HL-60/S4 treated with phorbol 12-myristate 13-acetate at 8.2 ng/mL for 4 days and 3 days (cell line): Measurements from ENCODE around the gene CHRNG.

Source experiments
- in situ Hi-C: fragments of 300-500 bp; cut with MboI; formaldehyde crosslinking; loops from 2 replicates; pipeline ENCODE4 v1.15.0; 2022; ENCODE audit warnings: low sequenced_read_pairs

The CHRNG gene

DNA sequence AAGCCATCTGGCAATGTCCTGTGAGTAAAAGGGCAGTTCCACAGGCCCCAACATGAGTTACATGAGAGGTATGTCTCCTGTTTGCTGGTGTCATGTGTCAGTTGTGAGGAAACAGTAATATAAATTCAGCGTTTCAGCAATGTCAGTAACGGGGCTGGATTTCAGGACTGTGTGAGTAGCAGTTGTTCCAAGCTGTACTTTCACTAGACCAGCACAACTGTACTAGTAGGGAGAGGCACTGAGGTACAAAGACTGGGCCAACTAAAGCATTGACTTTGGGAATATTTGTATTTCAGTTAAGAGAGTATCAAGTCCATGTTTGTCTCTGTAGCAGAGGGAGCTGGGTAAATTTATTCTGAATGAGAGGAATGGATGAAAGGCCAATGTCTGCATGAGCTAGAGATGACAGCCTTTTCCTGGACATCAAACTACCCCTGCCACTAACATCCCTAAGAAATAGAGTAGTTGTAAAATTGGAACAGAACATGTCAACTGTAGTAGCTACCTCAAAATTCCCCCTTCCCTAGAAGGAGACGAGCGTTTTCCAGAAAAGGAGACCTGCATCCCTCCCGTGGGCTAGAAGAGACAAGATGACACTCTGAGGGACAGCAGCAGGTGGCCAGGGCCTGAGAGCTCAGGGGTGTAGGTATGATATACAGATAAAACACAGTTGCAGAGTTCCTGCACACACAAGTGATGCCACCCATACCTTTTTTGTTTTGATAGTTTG is 35.3 kb downstream of the CHRNG start:
- in situ Hi-C loops, result no loop called here

DNA sequence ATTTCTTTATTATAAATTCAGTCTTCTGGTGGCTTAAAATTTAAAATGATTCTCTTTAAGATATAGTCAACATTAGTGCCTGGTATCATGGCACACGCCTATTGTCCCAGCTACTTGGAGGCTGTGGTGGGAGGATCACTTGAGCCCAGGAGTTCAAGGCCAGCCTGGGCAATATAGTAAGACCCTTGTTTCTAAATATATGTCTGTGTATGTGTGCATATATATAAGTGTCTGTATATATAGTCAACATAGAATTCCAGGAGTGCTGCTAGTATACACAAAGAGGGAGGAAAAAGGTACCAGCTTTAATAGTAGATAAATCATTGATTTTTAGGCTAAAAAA is 35.9 kb downstream of the CHRNG start:
- in situ Hi-C loops, result no loop called here

DNA sequence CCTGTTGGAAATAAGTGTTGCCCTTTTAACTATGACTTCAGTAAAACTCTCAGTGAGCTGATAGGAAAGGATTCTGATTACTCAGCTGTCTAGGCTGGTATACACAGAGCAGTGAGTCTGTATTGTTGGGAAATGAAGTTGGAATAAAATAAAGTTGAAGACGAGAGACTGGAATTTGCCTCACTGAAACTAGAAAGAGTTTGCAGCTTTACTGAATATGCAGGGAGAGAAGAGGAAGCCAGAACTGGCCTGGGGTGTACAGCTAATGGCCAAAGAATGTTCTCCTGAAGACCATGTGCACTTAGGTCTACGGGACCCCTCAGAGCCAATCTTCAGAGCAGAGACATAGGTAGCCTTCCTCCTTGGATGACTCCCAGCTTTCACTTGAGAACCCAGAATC is 37.5 kb downstream of the CHRNG start:
- in situ Hi-C loops, result no loop called here

DNA sequence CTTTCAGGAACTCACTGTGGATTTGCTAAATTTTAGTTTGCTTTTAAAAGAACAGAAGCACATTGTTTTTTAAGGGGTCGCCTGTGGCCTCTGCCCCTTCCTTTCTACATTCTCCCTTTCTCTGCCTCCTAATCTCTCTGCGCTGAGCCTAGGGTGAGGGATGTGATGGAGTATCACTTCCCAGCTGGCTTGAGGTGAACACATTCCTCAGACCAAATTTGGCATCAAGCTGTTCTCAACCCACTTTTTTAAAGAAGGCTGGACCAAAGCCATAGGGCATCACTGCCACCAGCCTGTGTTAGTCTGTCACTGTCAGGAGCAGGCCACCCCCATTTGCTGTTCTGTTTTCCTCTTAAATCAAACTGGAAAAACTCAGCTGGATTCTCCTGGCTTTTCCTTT is 38.3 kb downstream of the CHRNG start:
- in situ Hi-C loops, result no loop called here

DNA sequence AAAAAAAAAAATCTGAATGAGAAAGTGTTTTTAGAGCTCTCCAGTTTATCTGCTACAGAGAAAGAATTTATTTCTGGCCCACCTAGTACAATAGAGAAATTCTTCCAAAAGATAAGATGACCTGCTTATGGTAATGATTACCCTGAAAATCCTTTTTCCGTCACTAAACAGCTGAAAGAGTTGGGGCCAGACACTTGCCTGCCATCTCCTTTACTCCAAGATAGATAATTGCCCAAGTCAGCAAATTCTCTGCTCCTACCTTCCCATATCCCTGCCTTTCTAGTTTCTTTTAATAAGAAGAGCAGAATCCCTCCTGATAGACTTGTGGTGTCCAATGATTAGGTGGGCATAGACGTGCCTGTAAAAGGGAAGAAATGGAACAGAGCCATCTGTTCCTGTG is 39.1 kb downstream of the CHRNG start:
- in situ Hi-C loops, result no loop called here

DNA sequence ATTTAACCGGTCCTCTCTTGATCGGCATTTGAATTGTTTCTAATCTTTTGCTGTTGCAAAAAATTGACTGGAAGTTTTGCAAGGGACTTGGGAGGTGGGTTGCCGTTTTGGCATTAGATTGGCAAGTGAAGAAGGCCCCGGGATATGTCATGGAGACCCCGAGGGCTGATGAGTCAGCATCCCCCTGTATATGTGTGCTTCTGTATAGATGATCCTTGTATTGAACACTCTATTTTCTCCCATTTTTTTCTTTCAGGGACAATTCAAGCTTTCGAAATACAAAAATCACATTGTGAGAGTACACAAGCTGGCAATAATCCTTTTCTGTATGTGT is 41.1 kb downstream of the CHRNG start:
- in situ Hi-C loops, result no loop called here

DNA sequence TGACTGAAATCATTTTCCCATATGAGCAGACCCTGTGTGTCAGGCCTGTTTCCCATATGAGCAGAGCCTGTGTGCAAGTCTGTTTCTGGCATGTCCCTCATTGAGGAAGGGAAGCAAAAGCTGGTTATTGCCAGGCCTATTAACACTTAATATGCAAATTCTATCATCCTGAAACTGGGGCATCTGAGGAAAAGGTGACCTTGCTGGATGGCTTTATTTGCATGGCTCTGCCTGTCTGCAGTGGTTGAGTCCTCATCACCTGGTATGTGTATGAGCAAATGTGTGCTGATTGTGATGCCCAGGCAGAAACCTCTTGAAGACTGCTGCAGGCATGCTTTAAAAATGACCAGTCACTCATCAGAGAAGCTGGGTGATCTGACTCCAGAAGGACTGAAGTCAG is 42.2 kb downstream of the CHRNG start:
- in situ Hi-C loops, result no loop called here

DNA sequence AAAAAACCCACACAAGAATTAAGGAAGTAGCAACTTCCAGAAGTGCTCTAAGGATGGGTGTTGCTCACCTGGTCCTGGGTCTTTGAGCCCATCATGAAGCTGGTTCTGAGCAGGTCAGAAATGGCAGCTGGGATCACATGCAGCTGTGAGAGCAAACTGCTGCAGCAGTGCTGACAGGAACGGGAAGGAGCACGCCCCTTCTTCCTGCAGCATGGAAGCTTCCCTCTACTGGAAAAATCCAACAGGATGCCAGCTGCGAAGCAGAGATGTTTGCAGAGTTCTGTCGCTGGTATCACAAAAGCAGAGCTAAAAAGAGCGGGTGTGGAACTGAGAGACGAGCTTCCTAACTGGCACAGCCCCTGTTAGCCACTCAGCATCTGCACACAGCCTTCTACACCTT is 44.7 kb downstream of the CHRNG start:
- in situ Hi-C loops, result no loop called here

DNA sequence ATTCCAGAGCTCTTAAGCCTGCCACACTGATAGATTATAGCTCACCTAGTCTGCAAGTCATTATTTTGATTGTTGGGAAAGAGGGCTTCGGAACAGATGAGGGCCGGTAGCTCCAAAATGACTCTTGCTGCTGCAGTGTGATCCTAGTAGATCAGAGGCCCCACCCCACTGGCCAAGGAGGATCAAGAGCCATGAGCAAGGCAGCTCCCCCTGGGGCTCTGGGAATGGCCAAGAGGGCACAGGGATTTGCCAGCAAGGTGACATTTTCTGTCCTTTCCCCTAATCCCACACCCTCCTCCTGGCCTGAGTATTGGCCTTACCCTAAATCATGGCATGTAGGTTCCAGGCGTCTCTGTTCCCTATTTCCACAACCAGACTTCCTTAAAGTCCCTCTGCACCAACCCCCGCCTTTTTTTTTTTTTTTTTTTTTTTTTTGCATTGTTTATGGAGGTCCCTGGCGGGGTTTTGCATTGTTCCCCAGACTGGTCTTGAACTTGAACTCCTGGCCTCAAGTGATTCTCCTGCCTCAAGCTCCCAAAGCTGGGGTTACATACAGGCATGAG is 47.5 kb downstream of the CHRNG start:
- in situ Hi-C loops, result no loop called here

DNA sequence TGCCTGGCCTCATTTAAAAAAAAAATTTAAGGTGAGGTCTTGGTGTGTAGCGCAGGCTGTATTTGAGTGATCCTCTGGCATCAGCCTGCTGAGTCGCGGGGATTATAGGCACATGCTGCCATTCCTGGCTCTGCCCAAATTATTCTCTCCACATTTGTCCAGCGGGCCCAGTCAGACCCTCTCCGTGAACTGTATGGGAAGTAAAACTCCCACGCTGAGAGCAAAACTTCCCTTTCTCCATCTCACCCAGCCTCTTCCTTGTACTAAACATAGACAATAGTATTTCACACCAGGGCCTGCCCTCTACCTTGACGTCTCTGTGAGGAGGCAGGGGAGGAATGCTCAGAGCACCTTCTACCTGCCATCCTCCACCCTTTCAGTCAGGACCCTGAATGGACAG is 48.0 kb downstream of the CHRNG start:
- in situ Hi-C loops, result no loop called here

DNA sequence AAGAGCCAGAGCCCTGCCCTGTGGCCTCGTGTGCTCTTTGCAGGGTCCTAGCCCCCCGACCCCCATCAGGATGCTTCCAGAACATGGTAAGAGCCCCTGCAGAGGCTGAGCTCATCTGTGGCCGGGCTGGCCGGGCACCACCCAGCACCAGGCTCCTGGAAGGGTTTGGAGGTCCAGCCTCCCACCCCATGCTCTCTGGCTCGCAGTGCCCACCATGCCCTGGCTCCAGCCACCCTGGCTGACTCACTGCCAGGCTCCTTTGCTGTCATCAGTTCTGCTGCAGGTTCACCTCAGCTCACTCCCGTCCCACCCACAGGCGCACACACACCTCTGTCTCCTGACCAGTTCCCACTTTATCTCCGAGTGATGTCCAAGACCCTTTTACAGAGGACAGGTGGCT is 48.5 kb downstream of the CHRNG start:
- in situ Hi-C loops, result no loop called here

DNA sequence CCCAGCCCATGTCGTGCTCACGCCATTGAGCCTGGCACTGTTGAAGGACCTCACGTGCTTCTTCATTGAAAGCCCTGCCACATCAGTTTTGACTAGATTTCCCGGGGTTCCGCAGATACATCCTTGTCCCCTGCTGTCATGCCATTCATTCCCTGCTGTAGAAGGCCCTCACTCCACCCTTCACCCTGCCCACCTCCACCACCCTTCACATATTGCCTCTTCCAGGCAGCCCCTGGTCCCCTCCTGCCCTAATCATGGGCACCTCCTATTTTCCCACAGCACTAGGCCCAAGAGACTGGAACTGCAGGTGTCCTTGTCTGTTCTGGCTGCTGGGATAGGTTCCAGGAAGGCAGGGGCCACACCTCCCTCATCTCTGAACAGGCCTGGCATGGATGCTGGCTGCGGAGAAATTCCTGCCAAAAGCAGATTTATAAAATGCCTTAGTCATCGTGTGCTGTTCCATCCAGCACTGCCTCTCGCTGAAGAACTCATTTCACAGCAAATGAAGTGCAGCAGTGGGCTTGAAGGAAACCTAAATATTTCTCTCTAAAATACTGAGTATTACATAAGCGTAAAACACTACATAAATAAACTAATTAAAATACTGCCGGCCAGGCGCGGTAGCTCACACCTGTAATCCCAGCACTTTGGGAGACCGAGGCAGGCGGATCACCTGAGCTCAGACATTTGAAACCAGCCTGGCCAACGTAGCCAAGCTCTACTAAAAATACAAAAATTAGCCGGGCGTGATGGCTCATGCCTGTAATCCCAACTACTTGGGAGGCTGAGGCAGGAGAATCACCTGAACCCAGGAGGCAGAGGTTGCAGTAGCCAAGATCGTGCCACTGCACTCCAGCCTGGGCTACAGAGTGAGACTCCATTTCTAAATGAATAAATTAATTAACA is 49.4 kb downstream of the CHRNG start:
- in situ Hi-C loops, result no loop called here

DNA sequence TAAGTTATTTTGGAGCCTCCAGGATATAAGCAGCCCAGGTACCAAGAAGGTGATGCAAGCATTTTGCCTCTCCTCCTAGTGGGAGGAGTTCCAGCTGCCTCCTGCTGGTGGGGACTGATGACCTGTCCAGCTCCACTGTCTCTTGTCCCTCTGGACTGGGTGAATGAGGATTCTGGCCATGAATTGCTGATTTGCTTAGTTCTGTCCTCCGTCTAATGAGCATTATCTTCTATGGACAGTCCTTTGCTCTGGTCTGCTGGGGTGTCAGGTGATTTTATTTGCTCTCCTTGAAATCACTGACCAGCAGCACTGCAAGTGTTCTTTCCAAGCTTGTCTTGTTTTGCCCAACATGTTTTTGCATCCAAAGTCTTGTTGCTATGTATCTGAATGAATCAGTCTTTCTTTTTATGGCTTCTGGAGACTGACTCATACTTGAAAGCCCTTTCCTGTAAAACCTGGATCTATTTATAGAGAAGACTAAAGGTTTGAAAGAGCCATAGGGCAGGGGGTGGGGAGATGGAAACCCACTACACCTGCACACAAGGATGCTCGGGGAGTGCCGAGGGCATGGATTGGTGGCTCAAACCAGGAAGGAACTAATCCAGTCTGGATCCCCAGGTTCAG is 53.4 kb downstream of the CHRNG start:
- in situ Hi-C loops, result no loop called here

DNA sequence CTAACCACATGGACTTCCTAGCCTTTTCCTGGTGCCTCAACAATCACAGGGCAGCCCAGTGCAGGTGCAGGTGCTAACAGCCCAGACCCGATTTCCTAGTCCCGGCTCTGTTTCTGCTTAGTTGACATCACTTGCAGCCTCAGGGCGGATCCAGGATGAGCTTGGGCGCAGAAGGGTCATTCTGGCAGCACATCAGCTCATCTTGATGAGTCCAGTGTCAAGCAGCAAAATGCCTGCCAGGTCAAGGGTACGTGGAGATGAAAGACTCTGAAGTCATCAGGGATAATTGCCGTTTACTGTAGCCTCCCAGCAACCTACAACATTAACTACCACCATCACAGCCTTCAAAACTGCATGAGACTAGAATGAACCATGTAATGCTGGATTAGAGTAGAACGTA is 54.5 kb downstream of the CHRNG start:
- in situ Hi-C loops, result no loop called here
